ENCODE data around the gene FAM120B. TPM values are rescaled to one million over a fixed set of nuclear protein-coding genes. Genes with fewer than 3 reads are reported as not detected.

The FAM120B gene
- total RNA-seq (2014; rRNA removed; shearing (Covaris generic)), result 14.4 and 16.7 TPM in 2 replicates
- polyA plus RNA-seq (2016; fragmentation: Nextera tagmentation; extraction: Ambion mirVana), result 5.8 and 7.2 TPM in 2 replicates
- long read RNA-seq, partial matches to known transcripts, result 2 of 2 reads
- long read RNA-seq, other reads (novel, unspliced or antisense), result 0 of 2 reads

- Mint-ChIP-seq H3K27ac (no peak within 1 kb of the TSS), H3K4me1 (peaks cover 4% of the 10 kb centered on the region), H3K27me3 (ENCODE audit: insufficient read depth, low read depth, poor library complexity) (peaks cover 32% of the 10 kb centered on the region), H3K36me3 (ENCODE audit: low read depth) (peaks cover 48% of the 10 kb centered on the region), H3K4me3 (peak within 1 kb of the TSS; percentile 79), H3K9me3 (peaks cover 50% of the 10 kb centered on the region)
- Histone ChIP-seq H3K36me3 (ENCODE audit: insufficient read depth) (peaks cover 2% of the 10 kb centered on the region; the same call in 1 of the 2 replicates), H3K4me1 (ENCODE audit: insufficient read depth) (peaks cover 7% of the 10 kb centered on the region; the same call in 1 of the 2 replicates), H3F3A (replicated peaks; ENCODE audit: low read depth) (0 out of 2 replicates have a peak, but pooled peaks cover 3% of the 10 kb centered on the region), H4K20me1 (replicated peaks; ENCODE audit: insufficient read depth) (no peaks in the 10 kb centered on the region; the same call in none of the 2 replicates), H3K27me3 (ENCODE audit: insufficient read depth) (peaks cover 24% of the 10 kb centered on the region), H3K79me2 (replicated peaks; ENCODE audit: insufficient read depth) (peaks cover 51% of the 10 kb centered on the region), H3K4me2 (peak within 1 kb of the TSS; percentile 93), H3K27ac (ENCODE audit: low read depth) (no peak within 1 kb of the TSS), H3K4me3 (peak within 1 kb of the TSS; percentile 76), H2AFZ (peak within 1 kb of the TSS; percentile 94), H3K9me2 (ENCODE audit: insufficient read depth) (peaks cover 4% of the 10 kb centered on the region)
- DNase-seq (ENCODE audit: low spot score), result peak; percentile 82
- TF ChIP-seq CREB1 (CRISPR knock-in tag; IDR thresholded peaks at IDR 0.05; ENCODE audit: low read depth) (no peak), POLR2AphosphoS5 (IDR thresholded peaks at IDR 0.05; ENCODE audit: low read depth) (peak; percentile 59)
- ATAC-seq, result peak; percentile 93
Observed at GRCh38 chr6:170306324-170307079, at the start of gene FAM120B. TSS of gene FAM120B (plus strand) at chr6:170306758. CDS start at chr6:170317391, 10,633 bp downstream.

- H3K4me1 Mint-ChIP-seq, result no peaks in the 10 kb centered on the region
- Histone ChIP-seq H3K4me1 (ENCODE audit: insufficient read depth) (no peaks in the 10 kb centered on the region), H3K79me2 (replicated peaks; ENCODE audit: insufficient read depth) (no peaks in the 10 kb centered on the region), H3K4me3 (no peak overlapping the region), H3K4me2 (no peak overlapping the region), H2AFZ (no peak overlapping the region), H3K27me3 (ENCODE audit: insufficient read depth) (no peaks in the 10 kb centered on the region), H3F3A (replicated peaks; ENCODE audit: low read depth) (no peaks in the 10 kb centered on the region), H3K9me2 (ENCODE audit: insufficient read depth) (no peaks in the 10 kb centered on the region), H3K27ac (ENCODE audit: low read depth) (no peak overlapping the region), H4K20me1 (replicated peaks; ENCODE audit: insufficient read depth) (no peaks in the 10 kb centered on the region), H3K36me3 (ENCODE audit: insufficient read depth) (no peaks in the 10 kb centered on the region)
- no peak for TF ChIP-seq ZNF114 (CRISPR knock-in tag; IDR thresholded peaks at IDR 0.05)
- TF ChIP-seq POLR2AphosphoS5 (IDR thresholded peaks at IDR 0.05; ENCODE audit: low read depth), result no peak
- H3K27me3 Mint-ChIP-seq (ENCODE audit: insufficient read depth, low read depth, poor library complexity), result peaks cover 2% of the 10 kb centered on the region
- no peak overlapping the region for H3K4me3 Mint-ChIP-seq
- ATAC-seq (no peak), DNase-seq (ENCODE audit: low spot score) (no peak)
- no peaks in the 10 kb centered on the region for H3K9me3 Mint-ChIP-seq
- H3K36me3 Mint-ChIP-seq (ENCODE audit: low read depth), result no peaks in the 10 kb centered on the region
- no peak overlapping the region for H3K27ac Mint-ChIP-seq
Observed at GRCh38 chr6:170257376-170257775, 49.2 kb upstream of the FAM120B start.

GRCh38 chr6:170258407-170258806 is 48.2 kb upstream of the FAM120B start:
- no peak for DNase-seq (ENCODE audit: low spot score)
- Mint-ChIP-seq H3K9me3 (no peaks in the 10 kb centered on the region), H3K4me1 (no peaks in the 10 kb centered on the region), H3K4me3 (no peak overlapping the region), H3K36me3 (ENCODE audit: low read depth) (no peaks in the 10 kb centered on the region), H3K27me3 (ENCODE audit: insufficient read depth, low read depth, poor library complexity) (peaks cover 2% of the 10 kb centered on the region), H3K27ac (no peak overlapping the region)
- Histone ChIP-seq H4K20me1 (replicated peaks; ENCODE audit: insufficient read depth) (no peaks in the 10 kb centered on the region), H3F3A (replicated peaks; ENCODE audit: low read depth) (no peaks in the 10 kb centered on the region), H2AFZ (no peak overlapping the region), H3K4me2 (no peak overlapping the region), H3K4me1 (ENCODE audit: insufficient read depth) (no peaks in the 10 kb centered on the region), H3K36me3 (ENCODE audit: insufficient read depth) (no peaks in the 10 kb centered on the region), H3K27ac (ENCODE audit: low read depth) (no peak overlapping the region), H3K9me2 (ENCODE audit: insufficient read depth) (no peaks in the 10 kb centered on the region), H3K4me3 (no peak overlapping the region), H3K79me2 (replicated peaks; ENCODE audit: insufficient read depth) (no peaks in the 10 kb centered on the region), H3K27me3 (ENCODE audit: insufficient read depth) (no peaks in the 10 kb centered on the region)
- no peak for ATAC-seq
- TF ChIP-seq POLR2AphosphoS5 (IDR thresholded peaks at IDR 0.05; ENCODE audit: low read depth), result no peak
- TF ChIP-seq EZH2phosphoT487 (IDR thresholded peaks at IDR 0.05; ENCODE audit: unreplicated experiment), result no peak
- no peak for TF ChIP-seq ZNF331 (CRISPR knock-in tag; IDR thresholded peaks at IDR 0.05; ENCODE audit: low read depth)
- TF ChIP-seq CREB1 (CRISPR knock-in tag; IDR thresholded peaks at IDR 0.05; ENCODE audit: low read depth), result no peak
- TF ChIP-seq ZNF462 (CRISPR knock-in tag; IDR thresholded peaks at IDR 0.05), result no peak
- TF ChIP-seq STAT1 (IDR thresholded peaks at IDR 0.05; ENCODE audit: unreplicated experiment), result no peak
- no peak for TF ChIP-seq NANOG (IDR thresholded peaks at IDR 0.05; ENCODE audit: borderline replicate concordance)
- TF ChIP-seq ZNF114 (CRISPR knock-in tag; IDR thresholded peaks at IDR 0.05), result no peak
- no peak for TF ChIP-seq JUNB (IDR thresholded peaks at IDR 0.05; ENCODE audit: unreplicated experiment)

Data from GM23338 (cell line).